Measurements from ENCODE around the gene ARHGAP20. TPM values are rescaled to one million over a fixed set of nuclear protein-coding genes. Genes with fewer than 3 reads are reported as not detected.

Gene ARHGAP20
- total RNA-seq, 1 experiment from 2014 or later = not detected

GRCh38 chr11:110710628-110711381 lies 1.4 kb downstream of the ARHGAP20 start:
- no peaks in the 10 kb centered on the region for H3K36me3 ChIP-seq (ENCODE audit: low read depth, low read length)
- TF ChIP-seq CTCF (conservative IDR thresholded peaks at IDR 0.05; ENCODE audit: low read depth, low read length) = no peak
- TF ChIP-seq EZH2 (IDR thresholded peaks at IDR 0.05; ENCODE audit: low read length, unreplicated experiment) = no peak
- TF ChIP-seq EZH2phosphoT487 (IDR thresholded peaks at IDR 0.05; ENCODE audit: borderline replicate concordance, low read length) = no peak
- DNase-seq (no peak), ATAC-seq (no peak)
- intact Hi-C loops (cut with micrococcal nuclease) = no loop called here
- CTCF ChIA-PET = no interaction called here
- no peak overlapping the region for H3K27ac ChIP-seq (ENCODE audit: low read length)
- H4K20me1 ChIP-seq (ENCODE audit: low read length) = no peaks in the 10 kb centered on the region
- H3K4me1 ChIP-seq (ENCODE audit: insufficient read depth, low read length) = peaks cover 8% of the 10 kb centered on the region; the same call in 1 of the 2 replicates
- no peak overlapping the region for H3K4me2 ChIP-seq (ENCODE audit: low read length)
- POLR2A ChIA-PET (ENCODE audit: unreplicated experiment) = no interaction called here
- no TSS peak for BruUV-seq (replicated peaks)
- no peaks in the 10 kb centered on the region for H3K79me2 ChIP-seq (ENCODE audit: low read length)
- no peak overlapping the region for H3K4me3 ChIP-seq (ENCODE audit: low read length)
- H3K9me2 ChIP-seq (replicated peaks; ENCODE audit: low read length) = no peaks in the 10 kb centered on the region
- no peak overlapping the region for H2AFZ ChIP-seq (ENCODE audit: low read length)
- H3F3A ChIP-seq (ENCODE audit: low read length, unreplicated experiment) = no peaks in the 10 kb centered on the region
- no peaks in the 10 kb centered on the region for H3K9me3 ChIP-seq (ENCODE audit: low read length)
- peaks cover 90% of the 10 kb centered on the region for H3K27me3 ChIP-seq (ENCODE audit: low read length)
- no peak overlapping the region for H3K9ac ChIP-seq (ENCODE audit: low read length)

GRCh38 chr11:110704210-110704864 lies 7.9 kb downstream of the ARHGAP20 start:
- Histone ChIP-seq H3K4me1 (ENCODE audit: insufficient read depth, low read length) (no peaks in the 10 kb centered on the region), H4K20me1 (ENCODE audit: low read length) (no peaks in the 10 kb centered on the region), H3K9ac (ENCODE audit: low read length) (no peak overlapping the region), H2AFZ (ENCODE audit: low read length) (no peak overlapping the region), H3K27me3 (ENCODE audit: low read length) (peaks cover 54% of the 10 kb centered on the region), H3K9me2 (replicated peaks; ENCODE audit: low read length) (no peaks in the 10 kb centered on the region), H3K79me2 (ENCODE audit: low read length) (no peaks in the 10 kb centered on the region), H3K27ac (ENCODE audit: low read length) (no peak overlapping the region), H3K36me3 (ENCODE audit: low read depth, low read length) (no peaks in the 10 kb centered on the region), H3K9me3 (ENCODE audit: low read length) (no peaks in the 10 kb centered on the region), H3K4me3 (ENCODE audit: low read length) (no peak overlapping the region), H3K4me2 (ENCODE audit: low read length) (no peak overlapping the region), H3F3A (ENCODE audit: low read length, unreplicated experiment) (no peaks in the 10 kb centered on the region)
- BruUV-seq (replicated peaks) = no TSS peak
- TF ChIP-seq EZH2 (IDR thresholded peaks at IDR 0.05; ENCODE audit: low read length, unreplicated experiment) (no peak), CTCF (conservative IDR thresholded peaks at IDR 0.05; ENCODE audit: low read depth, low read length) (no peak), EZH2phosphoT487 (IDR thresholded peaks at IDR 0.05; ENCODE audit: borderline replicate concordance, low read length) (no peak)
- ChIA-PET POLR2A (ENCODE audit: unreplicated experiment) (no interaction called here), CTCF (no interaction called here)
- ATAC-seq = no peak
- intact Hi-C loops (cut with micrococcal nuclease) = no loop called here
- DNase-seq = no peak

- no peak for DNase-seq
- Histone ChIP-seq H4K20me1 (ENCODE audit: low read length) (no peaks in the 10 kb centered on the region), H3K4me2 (ENCODE audit: low read length) (no peak overlapping the region), H3K9me3 (ENCODE audit: low read length) (no peaks in the 10 kb centered on the region), H3K79me2 (ENCODE audit: low read length) (no peaks in the 10 kb centered on the region), H3K27ac (ENCODE audit: low read length) (no peak overlapping the region), H3F3A (ENCODE audit: low read length, unreplicated experiment) (no peaks in the 10 kb centered on the region), H3K4me1 (ENCODE audit: insufficient read depth, low read length) (no peaks in the 10 kb centered on the region), H2AFZ (ENCODE audit: low read length) (no peak overlapping the region), H3K9me2 (replicated peaks; ENCODE audit: low read length) (no peaks in the 10 kb centered on the region), H3K4me3 (ENCODE audit: low read length) (no peak overlapping the region), H3K9ac (ENCODE audit: low read length) (no peak overlapping the region), H3K36me3 (ENCODE audit: low read depth, low read length) (no peaks in the 10 kb centered on the region), H3K27me3 (ENCODE audit: low read length) (peaks cover 48% of the 10 kb centered on the region)
- TF ChIP-seq CTCF (conservative IDR thresholded peaks at IDR 0.05; ENCODE audit: low read depth, low read length) = no peak
- POLR2A ChIA-PET (ENCODE audit: unreplicated experiment) = no interaction called here
- CTCF ChIA-PET = no interaction called here
- intact Hi-C loops (cut with micrococcal nuclease) = no loop called here
- no peak for ATAC-seq
- BruUV-seq (replicated peaks) = no TSS peak
Measured at GRCh38 chr11:110691926-110692325, 20.3 kb downstream of the ARHGAP20 start.

Data from PC-3 (cell line).